Mucosa of rectum (tissue), 2 donors: Measurements from ENCODE around the gene NHEJ1.

Source experiments
- H3K27ac ChIP-seq, 2 donors: one replicate each; pipeline ENCODE4 v1.7.0; 2013; ENCODE audit warnings: inconsistent platforms in 2 of 2, low read depth in 2 of 2, low read length in 2 of 2
- H3K27me3 ChIP-seq, 2 donors: one replicate each; pipeline ENCODE4 v1.7.0; 2013; ENCODE audit warnings: low read length in 2 of 2; ENCODE audit not compliant: control insufficient read depth in 2 of 2, insufficient read depth in 2 of 2
- H3K36me3 ChIP-seq, 2 donors: one replicate each; pipeline ENCODE4 v1.7.0; 2013; ENCODE audit warnings: low read length in 2 of 2; ENCODE audit not compliant: control insufficient read depth in 2 of 2, insufficient read depth in 2 of 2
- H3K4me1 ChIP-seq, 2 donors: one replicate each; pipeline ENCODE4 v1.7.0; 2013; ENCODE audit warnings: low read length in 2 of 2, mild to moderate bottlenecking in 1 of 2; ENCODE audit not compliant: control insufficient read depth in 2 of 2, insufficient read depth in 2 of 2
- H3K4me3 ChIP-seq, 2 donors: one replicate each; pipeline ENCODE4 v1.7.0; 2013; ENCODE audit warnings: low read length in 2 of 2
- H3K9ac ChIP-seq, 2 donors: one replicate each; pipeline ENCODE4 v1.7.0; 2013; ENCODE audit warnings: low read length in 2 of 2, low read depth in 1 of 2, mild to moderate bottlenecking in 1 of 2
- H3K9me3 ChIP-seq, 2 donors: one replicate each; pipeline ENCODE4 v1.7.0; 2013; ENCODE audit warnings: low read length in 2 of 2; ENCODE audit not compliant: control insufficient read depth in 2 of 2
- donor health status: healthy.
- donor health status: Normal muscosa, but diverticular disease.

Gene NHEJ1

GRCh38 chr2:219140722-219141121 lies 19.9 kb downstream of the NHEJ1 start:
- Histone ChIP-seq H3K9ac (no peak overlapping the region), H3K4me3 (no peak overlapping the region), H3K4me1 (no peaks in the 10 kb centered on the region), H3K27ac (no peak overlapping the region), H3K27me3 (no peaks in the 10 kb centered on the region), H3K36me3 (peaks cover 8 to 13% of the 10 kb centered on the region in 2 donors), H3K9me3 (no peaks in the 10 kb centered on the region)

- Histone ChIP-seq H3K9me3 (no peaks in the 10 kb centered on the region), H3K36me3 (no peaks in the 10 kb centered on the region), H3K27me3 (no peaks in the 10 kb centered on the region), H3K9ac (no peak overlapping the region), H3K4me1 (no peaks in the 10 kb centered on the region), H3K27ac (no peak overlapping the region), H3K4me3 (no peak overlapping the region)
These were observed 26.6 kb downstream of the NHEJ1 start for GRCh38 chr2:219133976-219134375.

GRCh38 chr2:219131744-219132143 lies 28.9 kb downstream of the NHEJ1 start:
- Histone ChIP-seq H3K4me3 (no peak overlapping the region), H3K36me3 (no peaks in the 10 kb centered on the region), H3K4me1 (peaks cover 16 to 17% of the 10 kb centered on the region in 2 donors), H3K9me3 (no peaks in the 10 kb centered on the region), H3K9ac (no peak overlapping the region), H3K27me3 (no peaks in the 10 kb centered on the region), H3K27ac (no peak overlapping the region)

GRCh38 chr2:219131327-219131726 lies 29.3 kb downstream of the NHEJ1 start:
- Histone ChIP-seq H3K9me3 (no peaks in the 10 kb centered on the region), H3K4me1 (peaks cover 17 to 21% of the 10 kb centered on the region in 2 donors), H3K27me3 (no peaks in the 10 kb centered on the region), H3K27ac (no peak overlapping the region), H3K36me3 (no peaks in the 10 kb centered on the region), H3K9ac (no peak overlapping the region), H3K4me3 (no peak overlapping the region)

GRCh38 chr2:219129589-219129988 lies 31.0 kb downstream of the NHEJ1 start:
- Histone ChIP-seq H3K9ac (no peak overlapping the region), H3K36me3 (no peaks in the 10 kb centered on the region), H3K9me3 (no peaks in the 10 kb centered on the region), H3K4me1 (peaks cover 28 to 35% of the 10 kb centered on the region in 2 donors), H3K27ac (no peak overlapping the region), H3K4me3 (no peak overlapping the region), H3K27me3 (no peaks in the 10 kb centered on the region)

GRCh38 chr2:219128396-219128795 lies 32.2 kb downstream of the NHEJ1 start:
- H3K27ac ChIP-seq: peak overlapping the region in 1 of 2 donors; percentile 94

GRCh38 chr2:219127037-219127635 lies 33.5 kb downstream of the NHEJ1 start:
- peak overlapping the region; percentile 93 to 94 for H3K27ac ChIP-seq
- peaks cover 34 to 58% of the 10 kb centered on the region in 2 donors for H3K4me1 ChIP-seq

More at GRCh38 chr2:219128396-219128795, 32.2 kb downstream of the NHEJ1 start:
- Histone ChIP-seq H3K36me3 (no peaks in the 10 kb centered on the region), H3K4me1 (peaks cover 30 to 46% of the 10 kb centered on the region in 2 donors), H3K4me3 (no peak overlapping the region), H3K27me3 (no peaks in the 10 kb centered on the region), H3K9me3 (no peaks in the 10 kb centered on the region), H3K9ac (no peak overlapping the region)

GRCh38 chr2:219126555-219126954 lies 34.1 kb downstream of the NHEJ1 start:
- Histone ChIP-seq H3K4me3 (no peak overlapping the region), H3K27ac (peak overlapping the region; percentile 93 to 94), H3K4me1 (peaks cover 37 to 62% of the 10 kb centered on the region in 2 donors), H3K27me3 (no peaks in the 10 kb centered on the region), H3K9me3 (no peaks in the 10 kb centered on the region), H3K36me3 (no peaks in the 10 kb centered on the region), H3K9ac (peak overlapping the region in 1 of 2 donors; percentile 25)

More at GRCh38 chr2:219127037-219127635, 33.5 kb downstream of the NHEJ1 start:
- no peaks in the 10 kb centered on the region for H3K9me3 ChIP-seq
- peak overlapping the region in 1 of 2 donors; percentile 25 for H3K9ac ChIP-seq
- H3K36me3 ChIP-seq: no peaks in the 10 kb centered on the region
- H3K4me3 ChIP-seq: no peak overlapping the region
- H3K27me3 ChIP-seq: no peaks in the 10 kb centered on the region

GRCh38 chr2:219125886-219126270 lies 34.7 kb downstream of the NHEJ1 start:
- Histone ChIP-seq H3K9me3 (no peaks in the 10 kb centered on the region), H3K4me3 (peak overlapping the region in 1 of 2 donors; percentile 3), H3K4me1 (peaks cover 37 to 62% of the 10 kb centered on the region in 2 donors), H3K27me3 (no peaks in the 10 kb centered on the region), H3K36me3 (no peaks in the 10 kb centered on the region), H3K27ac (peak overlapping the region; percentile 93 to 94), H3K9ac (peak overlapping the region in 1 of 2 donors; percentile 77)

GRCh38 chr2:219125225-219125885 lies 35.3 kb downstream of the NHEJ1 start:
- Histone ChIP-seq H3K9ac (peak overlapping the region in 1 of 2 donors; percentile 77), H3K4me1 (peaks cover 37 to 62% of the 10 kb centered on the region in 2 donors), H3K4me3 (no peak overlapping the region), H3K9me3 (no peaks in the 10 kb centered on the region), H3K36me3 (no peaks in the 10 kb centered on the region), H3K27ac (peak overlapping the region; percentile 93 to 94), H3K27me3 (no peaks in the 10 kb centered on the region)
